Breast epithelium (tissue), 4 donors: ENCODE measurements around the gene ITGB5. TPM values are rescaled to one million over a fixed set of nuclear protein-coding genes. Genes with fewer than 3 reads are reported as not detected.
"Not testable (repeated sequence)": the region's sequence is repeated elsewhere in the genome, so short reads cannot be mapped to it uniquely, and the experiment has no call there.

ENCODE experiments used
- DNase-seq, 2 donors: peaks; one replicate each; pipeline ENCODE4 v3.0.0-alpha.2; 2019; ENCODE audit warnings: low spot score in 2 of 2
- H3K27ac ChIP-seq, 2 donors: fragments of 200-600 bp; sonication (generic) in 1 of 2; one replicate each; pipeline ENCODE4 v1.5.1; 2016 to 2019; ENCODE audit warnings: mild to moderate bottlenecking in 1 of 2
- H3K27me3 ChIP-seq, 2 donors: fragments of 200-600 bp; sonication (generic) in 1 of 2; one replicate each; pipeline versions ENCODE4 v1.5.1 to v1.6.0; 2017 to 2019; ENCODE audit warnings: control low read depth in 1 of 2, mild to moderate bottlenecking in 1 of 2
- H3K36me3 ChIP-seq: fragments of 200-600 bp; one replicate; pipeline ENCODE4 v1.5.1; 2019
- H3K4me1 ChIP-seq, 2 donors: fragments of 200-600 bp; sonication (generic); one replicate each; pipeline ENCODE4 v1.5.1; 2016 to 2019; ENCODE audit warnings: control low read depth in 1 of 2
- H3K4me3 ChIP-seq, 3 donors: fragments of 200-600 bp; sonication (generic); 1 replicate in 2 of 3; 2 replicates in 1 of 3; pipeline ENCODE4 v1.5.1; 2016 to 2019; ENCODE audit warnings: mild to moderate bottlenecking in 3 of 3, moderate library complexity in 2 of 3
- H3K9me3 ChIP-seq, 2 donors: fragments of 200-600 bp; sonication (generic) in 1 of 2; one replicate each; pipeline ENCODE4 v1.5.1; 2016 to 2019; ENCODE audit warnings: control low read depth in 1 of 2
- CTCF ChIP-seq, 3 donors: fragments of 450-650 bp; IDR thresholded peaks; one replicate each; pipeline ENCODE4 v1.5.1; 2016 to 2017; ENCODE audit warnings: antibody characterized with exemption in 3 of 3, mild to moderate bottlenecking in 3 of 3, moderate library complexity in 3 of 3
- POLR2A ChIP-seq: fragments of 450-650 bp; IDR thresholded peaks from one replicate; pipeline ENCODE4 v1.6.1; 2016; ENCODE audit warnings: antibody characterized with exemption, mild to moderate bottlenecking, moderate library complexity
- POLR2AphosphoS5 ChIP-seq, 3 donors: sonication (generic); formaldehyde crosslinking; IDR thresholded peaks; one replicate each; pipeline ENCODE4 v1.6.1; 2017; ENCODE audit warnings: antibody characterized with exemption in 3 of 3
- intact Hi-C: fragments of 100-400 bp; cut with DNase I; formaldehyde crosslinking; loops from one replicate; pipeline ENCODE4 v1.15.1; 2023; ENCODE audit warnings: low total_unique reads
- total RNA-seq, 3 donors: library from RNA; depleted of rRNA; stranded (reverse); fragments of >200 nt; gene quantifications; one replicate each; pipeline ENCODE4 v1.1.0, GENCODE V29; 2016

Gene ITGB5
- total RNA-seq, 3 donors from 2014 or later, result 80.1 to 286 (median 181) TPM

DNA sequence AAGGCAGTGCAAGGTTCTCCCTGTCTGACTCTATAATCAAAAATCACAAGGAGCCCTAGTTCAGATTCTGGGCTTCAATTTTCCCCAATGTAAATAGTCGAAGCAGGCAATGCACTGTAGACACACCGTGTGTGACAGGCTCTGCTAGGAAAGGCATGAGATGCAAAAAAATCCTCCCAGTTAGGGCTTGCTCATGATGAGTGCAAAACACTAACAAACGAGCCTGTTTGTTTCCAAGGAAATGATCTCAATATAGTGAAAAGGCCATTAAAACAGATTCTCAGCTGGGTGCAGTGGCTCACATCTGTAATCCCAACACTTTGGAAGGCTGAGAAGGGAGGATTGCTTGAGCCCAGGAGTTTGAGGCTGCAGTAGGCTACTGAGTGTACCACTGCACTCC is 101.2 kb downstream of the ITGB5 start:
- H3K4me3 ChIP-seq, result no peak overlapping the region
- DNase-seq, result no peak
- no peaks in the 10 kb centered on the region for H3K27me3 ChIP-seq
- H3K36me3 ChIP-seq, result no peaks in the 10 kb centered on the region
- intact Hi-C loops, result no loop called here
- H3K4me1 ChIP-seq, result peaks cover 10 to 28% of the 10 kb centered on the region in 2 donors
- H3K9me3 ChIP-seq, result no peaks in the 10 kb centered on the region
- H3K27ac ChIP-seq, result peak overlapping the region; percentile 40 to 60
- TF ChIP-seq CTCF (IDR thresholded peaks at IDR 0.05) (no peak), POLR2A (no peak), POLR2AphosphoS5 (IDR thresholded peaks at IDR 0.05) (no peak)

DNA sequence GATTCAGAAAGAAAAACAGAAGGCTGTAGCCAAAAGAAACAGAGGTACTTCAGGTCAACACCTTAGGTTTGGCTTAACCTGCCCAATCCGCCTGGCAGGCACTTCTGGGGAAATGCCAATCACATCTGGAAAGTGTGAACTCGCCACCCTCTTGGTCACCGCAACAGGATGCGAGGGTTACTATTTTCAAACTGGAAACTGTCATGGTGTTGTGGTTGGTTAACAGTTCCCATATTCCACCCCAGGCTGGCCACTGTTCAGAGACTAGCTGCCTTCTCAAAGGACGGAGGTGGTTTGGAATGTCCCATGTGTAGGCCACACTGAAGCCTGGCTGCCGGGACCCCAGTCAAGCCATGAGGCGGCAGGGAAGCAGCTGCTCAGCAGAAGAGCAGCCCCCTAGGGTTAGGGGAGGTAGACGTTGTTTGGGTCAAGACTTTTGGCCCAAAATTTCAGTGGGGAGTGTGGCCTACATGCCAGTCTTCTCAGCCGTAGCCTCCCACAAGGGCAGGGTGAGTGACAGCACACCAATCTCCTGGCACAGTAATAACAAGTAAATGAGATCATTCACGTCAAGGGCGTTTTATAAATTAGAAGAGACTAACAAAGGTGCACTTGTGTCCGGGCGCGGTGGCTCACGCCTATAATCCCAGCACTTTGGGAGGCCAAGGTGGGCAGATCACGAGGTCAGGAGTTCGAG is 102.3 kb downstream of the ITGB5 start:
- H3K27me3 ChIP-seq, result no peaks in the 10 kb centered on the region
- H3K9me3 ChIP-seq, result no peaks in the 10 kb centered on the region
- peak overlapping the region; percentile 33 to 72 for H3K27ac ChIP-seq
- no peak for TF ChIP-seq POLR2A
- no peak for TF ChIP-seq CTCF (IDR thresholded peaks at IDR 0.05)
- no peak for TF ChIP-seq POLR2AphosphoS5 (IDR thresholded peaks at IDR 0.05)
- no peaks in the 10 kb centered on the region for H3K36me3 ChIP-seq
- peak in 1 of 2 donors; percentile 56 for DNase-seq
- peaks cover 12 to 35% of the 10 kb centered on the region in 2 donors for H3K4me1 ChIP-seq
- intact Hi-C loops, result no loop called here
- H3K4me3 ChIP-seq, result no peak overlapping the region

- H3K27ac ChIP-seq, result peak overlapping the region in 1 of 2 donors; percentile 33
- DNase-seq, result no peak
- H3K27me3 ChIP-seq, result no peaks in the 10 kb centered on the region
- H3K36me3 ChIP-seq, result no peaks in the 10 kb centered on the region
- TF ChIP-seq POLR2A, result no peak
- no peak for TF ChIP-seq CTCF (IDR thresholded peaks at IDR 0.05)
- TF ChIP-seq POLR2AphosphoS5 (IDR thresholded peaks at IDR 0.05), result no peak
- no peaks in the 10 kb centered on the region for H3K9me3 ChIP-seq
- intact Hi-C loops, result no loop called here
- H3K4me1 ChIP-seq, result peaks cover 20 to 44% of the 10 kb centered on the region in 2 donors
- no peak overlapping the region for H3K4me3 ChIP-seq
These were observed 103.5 kb downstream of the ITGB5 start for GRCh38 chr3:124783696-124784095.

DNA sequence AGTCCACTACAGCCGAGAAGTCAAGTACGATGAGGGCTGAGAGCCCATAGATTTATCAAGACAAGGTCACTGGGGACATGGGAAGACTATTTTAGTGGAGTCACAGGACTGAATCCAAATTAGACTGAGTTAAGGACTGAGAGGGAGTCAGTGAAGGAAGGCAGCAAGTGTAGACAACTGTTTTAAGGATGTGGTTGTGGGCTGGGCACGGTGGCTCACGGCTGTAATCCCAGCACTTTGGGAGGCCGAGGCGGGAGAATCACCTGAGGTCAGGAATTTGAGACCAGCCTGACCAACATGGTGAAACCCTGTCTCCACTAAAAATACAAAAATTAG is 104.8 kb downstream of the ITGB5 start:
- H3K9me3 ChIP-seq, intact Hi-C loops, DNase-seq, H3K27me3 ChIP-seq, H3K36me3 ChIP-seq, H3K4me3 ChIP-seq: not testable (repeated sequence)
- H3K4me1 ChIP-seq, result peaks cover 20 to 44% of the 10 kb centered on the region in 2 donors
- H3K27ac ChIP-seq, result peak overlapping the region; percentile 21 to 90

DNA sequence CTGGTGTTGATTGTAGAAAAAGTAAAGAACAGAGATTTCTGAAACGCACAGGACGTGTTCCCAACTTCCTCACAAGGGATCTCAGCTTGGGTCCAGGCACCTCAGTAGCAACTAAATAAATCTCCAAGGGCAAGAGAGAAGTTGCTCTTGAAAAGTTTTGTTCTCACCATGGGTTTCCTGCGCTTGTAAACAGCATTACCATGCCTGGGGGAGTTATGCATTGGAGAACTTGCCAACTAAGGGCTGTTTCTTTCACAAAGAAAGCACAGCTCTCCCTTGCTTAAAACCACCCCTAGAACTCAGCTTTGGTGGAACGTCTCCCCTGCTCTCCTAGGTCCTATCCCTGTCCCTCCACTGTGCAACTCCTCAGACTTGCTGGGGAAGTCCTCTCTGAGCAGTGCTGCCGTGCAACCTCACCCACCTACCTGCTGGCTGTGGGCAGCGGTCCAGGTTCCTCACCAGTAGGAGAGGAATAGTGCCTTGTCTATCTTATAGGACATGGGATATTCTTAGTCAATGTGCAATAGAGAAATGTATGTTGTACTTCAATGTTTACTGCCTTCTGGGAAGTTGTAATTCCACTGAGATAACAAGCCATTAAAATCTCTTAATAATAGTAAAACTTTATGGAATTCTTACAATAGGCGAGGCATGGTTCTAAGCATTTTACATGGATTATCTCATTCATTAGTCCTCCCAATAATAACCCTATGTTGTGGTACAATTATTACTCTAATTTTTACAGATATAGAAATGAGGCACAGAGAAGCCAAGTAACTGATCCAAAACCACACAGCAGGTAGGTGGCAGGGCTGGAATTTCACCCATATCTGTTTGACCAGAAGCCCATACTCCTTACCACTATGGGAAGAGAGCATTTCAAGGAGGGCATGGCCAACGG is 105.4 kb downstream of the ITGB5 start:
- peaks cover 20 to 40% of the 10 kb centered on the region in 2 donors for H3K4me1 ChIP-seq

More for the DNA sequence above, 105.4 kb downstream of the ITGB5 start:
- Histone ChIP-seq H3K36me3 (no peaks in the 10 kb centered on the region), H3K27ac (peak overlapping the region; percentile 90 to 94), H3K4me3 (no peak overlapping the region), H3K9me3 (no peaks in the 10 kb centered on the region), H3K27me3 (no peaks in the 10 kb centered on the region)
- intact Hi-C loops, result no loop called here
- no peak for TF ChIP-seq POLR2A
- no peak for TF ChIP-seq POLR2AphosphoS5 (IDR thresholded peaks at IDR 0.05)
- TF ChIP-seq CTCF (IDR thresholded peaks at IDR 0.05), result no peak
- DNase-seq, result no peak
